Thyroid gland (tissue), 4 donors: ENCODE data around the gene ATP2A3.

Experiments used
- POLR2A ChIP-seq, 2 donors: fragments of 450-650 bp; IDR thresholded peaks; one replicate each; pipeline ENCODE4 v1.6.1; 2017; ENCODE audit warnings: antibody characterized with exemption in 2 of 2, mild to moderate bottlenecking in 2 of 2, moderate library complexity in 1 of 2
- TF ChIP-seq, protein P1 (sequence below), 6 experiments: fragments of 200-600 bp in 3 of 6; fragments of 450-650 bp in 3 of 6; sonication (generic) in 3 of 6; IDR thresholded peaks; one replicate each; pipeline ENCODE4 v1.5.1; 2016 to 2019; ENCODE audit warnings: antibody characterized with exemption in 6 of 6, mild to moderate bottlenecking in 2 of 6, inconsistent platforms in 1 of 6, moderate library complexity in 1 of 6

DNA sequence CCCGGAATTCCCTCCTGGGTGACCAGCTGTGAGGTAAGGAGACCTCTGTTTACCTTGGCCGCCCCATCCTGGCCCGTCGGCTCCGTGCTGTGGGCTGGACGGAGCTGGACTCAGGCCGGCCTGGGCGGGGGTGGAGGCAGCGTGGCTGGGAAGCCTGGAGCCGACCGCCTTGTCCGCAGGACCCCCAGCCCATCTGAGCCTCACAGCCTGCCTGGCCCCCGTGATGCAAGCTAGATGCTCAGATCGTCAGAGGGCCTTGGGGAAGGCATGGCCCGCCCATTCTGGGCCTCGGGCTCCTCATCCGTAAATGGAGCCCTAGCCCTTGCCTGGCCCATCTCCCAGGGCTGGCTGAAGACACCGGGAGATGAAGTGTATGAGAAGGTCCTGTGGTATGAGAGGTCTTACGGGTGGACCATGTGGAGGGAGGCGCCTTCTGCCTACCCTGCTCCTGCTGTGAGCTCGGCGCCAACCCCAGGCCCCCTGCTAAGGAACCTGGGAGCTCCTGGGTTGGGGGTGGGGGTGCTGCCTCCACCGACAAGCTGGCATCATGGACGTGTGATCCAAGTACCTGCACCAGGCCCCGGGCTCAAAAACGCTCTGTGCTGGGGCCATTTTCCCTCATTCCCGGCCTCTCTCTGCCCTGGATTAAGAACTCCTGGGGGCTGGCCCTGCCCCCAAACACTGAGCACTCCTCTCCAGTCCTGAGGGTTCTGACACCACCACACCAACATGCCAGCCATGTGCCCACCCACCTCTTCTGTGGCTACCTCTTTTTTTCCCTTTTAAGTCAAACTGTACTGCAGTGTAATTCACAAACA lies 42.5 kb downstream of the ATP2A3 start:
- no peak for TF ChIP-seq POLR2A (IDR thresholded peaks at IDR 0.05)
- TF ChIP-seq, protein P1, sequence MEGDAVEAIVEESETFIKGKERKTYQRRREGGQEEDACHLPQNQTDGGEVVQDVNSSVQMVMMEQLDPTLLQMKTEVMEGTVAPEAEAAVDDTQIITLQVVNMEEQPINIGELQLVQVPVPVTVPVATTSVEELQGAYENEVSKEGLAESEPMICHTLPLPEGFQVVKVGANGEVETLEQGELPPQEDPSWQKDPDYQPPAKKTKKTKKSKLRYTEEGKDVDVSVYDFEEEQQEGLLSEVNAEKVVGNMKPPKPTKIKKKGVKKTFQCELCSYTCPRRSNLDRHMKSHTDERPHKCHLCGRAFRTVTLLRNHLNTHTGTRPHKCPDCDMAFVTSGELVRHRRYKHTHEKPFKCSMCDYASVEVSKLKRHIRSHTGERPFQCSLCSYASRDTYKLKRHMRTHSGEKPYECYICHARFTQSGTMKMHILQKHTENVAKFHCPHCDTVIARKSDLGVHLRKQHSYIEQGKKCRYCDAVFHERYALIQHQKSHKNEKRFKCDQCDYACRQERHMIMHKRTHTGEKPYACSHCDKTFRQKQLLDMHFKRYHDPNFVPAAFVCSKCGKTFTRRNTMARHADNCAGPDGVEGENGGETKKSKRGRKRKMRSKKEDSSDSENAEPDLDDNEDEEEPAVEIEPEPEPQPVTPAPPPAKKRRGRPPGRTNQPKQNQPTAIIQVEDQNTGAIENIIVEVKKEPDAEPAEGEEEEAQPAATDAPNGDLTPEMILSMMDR (IDR thresholded peaks at IDR 0.05), result no peak
